HCT116 (cell line): ENCODE data around the gene HOXD1.

Experiments
- ATF3 ChIP-seq: IDR thresholded peaks from 2 replicates; pipeline ENCODE4 v1.6.1; 2012
- CBX3 ChIP-seq: IDR thresholded peaks from 2 replicates; pipeline ENCODE4 v1.6.1; 2012; ENCODE audit warnings: low read depth
- CTCF ChIP-seq, 3 experiments: fragments of 200-600 bp in 1 of 3; sonication (generic) in 1 of 3; IDR thresholded peaks in 2 of 3; conservative IDR thresholded peaks in 1 of 3; 2 replicates each; pipeline ENCODE4 v1.5.1; 2012 to 2017; ENCODE audit warnings: low read depth in 2 of 3, low read length in 2 of 3, antibody characterized with exemption in 1 of 3, borderline replicate concordance in 1 of 3, control low read depth in 1 of 3, mild to moderate bottlenecking in 1 of 3, mixed read lengths in 1 of 3, mixed run types in 1 of 3, moderate library complexity in 1 of 3; ENCODE audit not compliant: insufficient read depth in 1 of 3
- EZH2 ChIP-seq: fragments of 200-600 bp; sonication (generic); IDR thresholded peaks from 2 replicates; pipeline ENCODE4 v1.6.1; 2017; ENCODE audit warnings: antibody characterized with exemption, mixed run types
- EZH2phosphoT487 ChIP-seq: fragments of 200-600 bp; IDR thresholded peaks from 2 replicates; pipeline ENCODE4 v1.6.1; 2018; ENCODE audit warnings: antibody characterized with exemption, borderline replicate concordance
- POLR2A ChIP-seq: IDR thresholded peaks from 2 replicates; pipeline ENCODE4 v1.7.0; 2011; ENCODE audit warnings: borderline replicate concordance; ENCODE audit not compliant: insufficient read depth, insufficient read length; ENCODE audit errors: extremely low read depth
- RAD21 ChIP-seq: IDR thresholded peaks from 2 replicates; pipeline ENCODE4 v1.6.1; 2012; ENCODE audit warnings: low read depth, mild to moderate bottlenecking
- REST ChIP-seq: IDR thresholded peaks from 2 replicates; pipeline ENCODE4 v1.6.1; 2012; ENCODE audit warnings: low read depth
- TCF7L2 ChIP-seq: IDR thresholded peaks from 2 replicates; pipeline ENCODE4 v1.7.0; 2011; ENCODE audit warnings: borderline replicate concordance, inconsistent platforms; ENCODE audit not compliant: insufficient read depth, insufficient read length; ENCODE audit errors: extremely low read depth
- YY1 ChIP-seq: IDR thresholded peaks from 2 replicates; pipeline ENCODE4 v1.6.1; 2011; ENCODE audit warnings: low read length, low read depth, moderate library complexity, mild to moderate bottlenecking; ENCODE audit not compliant: insufficient replicate concordance; ENCODE audit errors: extremely low read depth
- ZBTB33 ChIP-seq: IDR thresholded peaks from 2 replicates; pipeline ENCODE4 v1.6.1; 2011; ENCODE audit warnings: mild to moderate bottlenecking, low read length, moderate library complexity; ENCODE audit not compliant: insufficient replicate concordance; ENCODE audit errors: extremely low read depth
- ZNF274 ChIP-seq: fragments of 200-500 bp; sonication (Bioruptor generic); IDR thresholded peaks from 2 replicates; pipeline ENCODE4 v1.6.1; 2014; ENCODE audit warnings: mild to moderate bottlenecking, low read depth, low read length, inconsistent platforms

- TF ChIP-seq RAD21 (no peak), CTCF (IDR thresholded peaks at IDR 0.05 in 2 of 3, conservative IDR thresholded peaks at IDR 0.05 in 1 of 3; ENCODE audit: borderline replicate concordance in 1 of 3, insufficient read depth in 1 of 3, low read depth in 2 of 3, low read length in 2 of 3) (no peak), CBX3 (no peak), ATF3 (no peak), EZH2phosphoT487 (no peak), POLR2A (no peak), ZBTB33 (no peak), TCF7L2 (no peak), YY1 (no peak), EZH2 (no peak), ZNF274 (no peak), REST (no peak)
These were observed 16.7 kb downstream of the HOXD1 start for GRCh38 chr2:176205126-176205525.
